ENCODE data around the gene PPP1R11.

GRCh38 chr6:30053682-30054081 is 13.3 kb upstream of the PPP1R11 start:
- TF ChIP-seq POLR2A (IDR thresholded peaks at IDR 0.05) (no peak), POLR2AphosphoS5 (IDR thresholded peaks at IDR 0.05) (no peak), EP300 (IDR thresholded peaks at IDR 0.05) (no peak)
- TF ChIP-seq, protein P1, sequence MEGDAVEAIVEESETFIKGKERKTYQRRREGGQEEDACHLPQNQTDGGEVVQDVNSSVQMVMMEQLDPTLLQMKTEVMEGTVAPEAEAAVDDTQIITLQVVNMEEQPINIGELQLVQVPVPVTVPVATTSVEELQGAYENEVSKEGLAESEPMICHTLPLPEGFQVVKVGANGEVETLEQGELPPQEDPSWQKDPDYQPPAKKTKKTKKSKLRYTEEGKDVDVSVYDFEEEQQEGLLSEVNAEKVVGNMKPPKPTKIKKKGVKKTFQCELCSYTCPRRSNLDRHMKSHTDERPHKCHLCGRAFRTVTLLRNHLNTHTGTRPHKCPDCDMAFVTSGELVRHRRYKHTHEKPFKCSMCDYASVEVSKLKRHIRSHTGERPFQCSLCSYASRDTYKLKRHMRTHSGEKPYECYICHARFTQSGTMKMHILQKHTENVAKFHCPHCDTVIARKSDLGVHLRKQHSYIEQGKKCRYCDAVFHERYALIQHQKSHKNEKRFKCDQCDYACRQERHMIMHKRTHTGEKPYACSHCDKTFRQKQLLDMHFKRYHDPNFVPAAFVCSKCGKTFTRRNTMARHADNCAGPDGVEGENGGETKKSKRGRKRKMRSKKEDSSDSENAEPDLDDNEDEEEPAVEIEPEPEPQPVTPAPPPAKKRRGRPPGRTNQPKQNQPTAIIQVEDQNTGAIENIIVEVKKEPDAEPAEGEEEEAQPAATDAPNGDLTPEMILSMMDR (IDR thresholded peaks at IDR 0.05), result no peak
